Measurements from ENCODE around the gene EDNRA. TPM values are rescaled to one million over a fixed set of nuclear protein-coding genes. Genes with fewer than 3 reads are reported as not detected.

EDNRA gene
- total RNA-seq, 3 donors from 2014 or later (not counting 1 experiment from before 2014, with no cell fraction given): not detected

GRCh38 chr4:147547314-147548056 lies 66.6 kb downstream of the EDNRA start:
- H3K4me3 ChIP-seq (ENCODE audit: low read length): no peak overlapping the region
- no peak overlapping the region for H3K27ac ChIP-seq (ENCODE audit: low read length)
- WGBS (ENCODE audit: insufficient coverage): 60% methylated on average over 1 of the region's 4 CpGs
- H3K4me1 ChIP-seq (ENCODE audit: control insufficient read depth, insufficient read depth, low read length): no peaks in the 10 kb centered on the region
- Mint-ChIP-seq H3K27ac (no peak overlapping the region), H3K4me3 (no peak overlapping the region), H3K9me3 (no peaks in the 10 kb centered on the region), H3K4me1 (peaks cover 5 to 8% of the 10 kb centered on the region in 2 donors), H3K36me3 (no peaks in the 10 kb centered on the region), H3K27me3 (ENCODE audit: low read depth in 2 of 2) (peaks cover 14 to 27% of the 10 kb centered on the region in 2 donors)
- TF ChIP-seq, protein P1, sequence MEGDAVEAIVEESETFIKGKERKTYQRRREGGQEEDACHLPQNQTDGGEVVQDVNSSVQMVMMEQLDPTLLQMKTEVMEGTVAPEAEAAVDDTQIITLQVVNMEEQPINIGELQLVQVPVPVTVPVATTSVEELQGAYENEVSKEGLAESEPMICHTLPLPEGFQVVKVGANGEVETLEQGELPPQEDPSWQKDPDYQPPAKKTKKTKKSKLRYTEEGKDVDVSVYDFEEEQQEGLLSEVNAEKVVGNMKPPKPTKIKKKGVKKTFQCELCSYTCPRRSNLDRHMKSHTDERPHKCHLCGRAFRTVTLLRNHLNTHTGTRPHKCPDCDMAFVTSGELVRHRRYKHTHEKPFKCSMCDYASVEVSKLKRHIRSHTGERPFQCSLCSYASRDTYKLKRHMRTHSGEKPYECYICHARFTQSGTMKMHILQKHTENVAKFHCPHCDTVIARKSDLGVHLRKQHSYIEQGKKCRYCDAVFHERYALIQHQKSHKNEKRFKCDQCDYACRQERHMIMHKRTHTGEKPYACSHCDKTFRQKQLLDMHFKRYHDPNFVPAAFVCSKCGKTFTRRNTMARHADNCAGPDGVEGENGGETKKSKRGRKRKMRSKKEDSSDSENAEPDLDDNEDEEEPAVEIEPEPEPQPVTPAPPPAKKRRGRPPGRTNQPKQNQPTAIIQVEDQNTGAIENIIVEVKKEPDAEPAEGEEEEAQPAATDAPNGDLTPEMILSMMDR (IDR thresholded peaks at IDR 0.05): no peak
- ATAC-seq: no peak
- H3K27me3 ChIP-seq (ENCODE audit: control insufficient read depth, insufficient read depth, low read length): no peaks in the 10 kb centered on the region
- intact Hi-C loops (cut with micrococcal nuclease): no loop called here
- H3K36me3 ChIP-seq (ENCODE audit: control insufficient read depth, insufficient read depth, low read length): no peaks in the 10 kb centered on the region
- no peaks in the 10 kb centered on the region for H3K9me3 ChIP-seq (ENCODE audit: control insufficient read depth, insufficient read depth, low read length)
- DNase-seq: no peak

- Mint-ChIP-seq H3K4me1 (peaks cover 5 to 8% of the 10 kb centered on the region in 2 donors), H3K4me3 (no peak overlapping the region), H3K9me3 (no peaks in the 10 kb centered on the region), H3K27me3 (ENCODE audit: low read depth in 2 of 2) (peaks cover 14 to 30% of the 10 kb centered on the region in 2 donors), H3K27ac (no peak overlapping the region), H3K36me3 (no peaks in the 10 kb centered on the region)
- Histone ChIP-seq H3K4me1 (ENCODE audit: control insufficient read depth, insufficient read depth, low read length) (no peaks in the 10 kb centered on the region), H3K4me3 (ENCODE audit: low read length) (no peak overlapping the region), H3K27me3 (ENCODE audit: control insufficient read depth, insufficient read depth, low read length) (no peaks in the 10 kb centered on the region), H3K9me3 (ENCODE audit: control insufficient read depth, insufficient read depth, low read length) (no peaks in the 10 kb centered on the region), H3K36me3 (ENCODE audit: control insufficient read depth, insufficient read depth, low read length) (no peaks in the 10 kb centered on the region), H3K27ac (ENCODE audit: low read length) (no peak overlapping the region)
- intact Hi-C loops (cut with micrococcal nuclease): no loop called here
- DNase-seq: no peak
- ATAC-seq: no peak
- WGBS (ENCODE audit: insufficient coverage): 100% methylated on average over 2 of the region's 2 CpGs
- TF ChIP-seq, protein P1 (IDR thresholded peaks at IDR 0.05): no peak
Measured at GRCh38 chr4:147548256-147548655, 67.4 kb downstream of the EDNRA start.

- Mint-ChIP-seq H3K27ac (no peak overlapping the region), H3K4me3 (no peak overlapping the region), H3K4me1 (peaks cover 5 to 8% of the 10 kb centered on the region in 2 donors), H3K9me3 (no peaks in the 10 kb centered on the region), H3K27me3 (ENCODE audit: low read depth in 2 of 2) (peaks cover 11 to 27% of the 10 kb centered on the region in 2 donors), H3K36me3 (no peaks in the 10 kb centered on the region)
- H3K9me3 ChIP-seq (ENCODE audit: control insufficient read depth, insufficient read depth, low read length): no peaks in the 10 kb centered on the region
- TF ChIP-seq, protein P1 (IDR thresholded peaks at IDR 0.05): no peak
- H3K36me3 ChIP-seq (ENCODE audit: control insufficient read depth, insufficient read depth, low read length): no peaks in the 10 kb centered on the region
- 63% methylated on average over 8 of the region's 8 CpGs for WGBS (ENCODE audit: insufficient coverage)
- DNase-seq (no peak), ATAC-seq (no peak)
- no peaks in the 10 kb centered on the region for H3K27me3 ChIP-seq (ENCODE audit: control insufficient read depth, insufficient read depth, low read length)
- intact Hi-C loops (cut with micrococcal nuclease): no loop called here
- no peak overlapping the region for H3K4me3 ChIP-seq (ENCODE audit: low read length)
- H3K4me1 ChIP-seq (ENCODE audit: control insufficient read depth, insufficient read depth, low read length): no peaks in the 10 kb centered on the region
- H3K27ac ChIP-seq (ENCODE audit: low read length): no peak overlapping the region
Measured at GRCh38 chr4:147550626-147551246, 69.8 kb downstream of the EDNRA start.

Measured in natural killer cell (primary cell).